HL-60/S4 treated with retinoic acid at 250 ng/mL for 4 days and 3 days (cell line): ENCODE data around the gene GLRA1.
"Not testable (repeated sequence)": the region's sequence is repeated elsewhere in the genome, so short reads cannot be mapped to it uniquely, and the experiment has no call there.

Experiments used
- in situ Hi-C: fragments of 300-500 bp; cut with MboI; formaldehyde crosslinking; loops from 2 replicates; pipeline ENCODE4 v1.7.0; 2022; ENCODE audit warnings: low sequenced_read_pairs

Gene GLRA1

GRCh38 chr5:151820271-151820670 is 104.4 kb downstream of the GLRA1 start:
- in situ Hi-C loops: no loop called here

- in situ Hi-C loops: no loop called here
Observed at GRCh38 chr5:151819830-151820229, 104.8 kb downstream of the GLRA1 start.

GRCh38 chr5:151815051-151815450 is 109.6 kb downstream of the GLRA1 start:
- in situ Hi-C loops: no loop called here

GRCh38 chr5:151812757-151813309 is 111.8 kb downstream of the GLRA1 start:
- in situ Hi-C loops: no loop called here

GRCh38 chr5:151811593-151812321 is 112.9 kb downstream of the GLRA1 start:
- in situ Hi-C loops: no loop called here

- in situ Hi-C loops: no loop called here
Observed at GRCh38 chr5:151810897-151811296, 113.8 kb downstream of the GLRA1 start.

- in situ Hi-C loops: no loop called here
Observed at GRCh38 chr5:151810449-151810848, 114.2 kb downstream of the GLRA1 start.

- in situ Hi-C loops: no loop called here
Observed at GRCh38 chr5:151808451-151809169, 116.0 kb downstream of the GLRA1 start.

- in situ Hi-C loops: no loop called here
Observed at GRCh38 chr5:151805414-151806223, 119.0 kb downstream of the GLRA1 start.

- in situ Hi-C loops: no loop called here
Observed at GRCh38 chr5:151800532-151800931, 124.1 kb downstream of the GLRA1 start.

- in situ Hi-C loops: no loop called here
Observed at GRCh38 chr5:151799407-151799806, 125.2 kb downstream of the GLRA1 start.

- in situ Hi-C loops: no loop called here
Observed at GRCh38 chr5:151798674-151799073, 126.0 kb downstream of the GLRA1 start.

GRCh38 chr5:151795426-151795825 is 129.2 kb downstream of the GLRA1 start:
- in situ Hi-C loops: no loop called here

GRCh38 chr5:151793358-151793757 is 131.3 kb downstream of the GLRA1 start:
- in situ Hi-C loops: no loop called here

GRCh38 chr5:151787817-151788216 is 136.8 kb downstream of the GLRA1 start:
- in situ Hi-C loops: no loop called here

- in situ Hi-C loops: no loop called here
Observed at GRCh38 chr5:151786468-151786867, 138.2 kb downstream of the GLRA1 start.

- in situ Hi-C loops: no loop called here
Observed at GRCh38 chr5:151784141-151784540, 140.5 kb downstream of the GLRA1 start.

- in situ Hi-C loops: not testable (repeated sequence)
Observed at GRCh38 chr5:151783664-151784063, 141.0 kb downstream of the GLRA1 start.

- in situ Hi-C loops: no loop called here
Observed at GRCh38 chr5:151781201-151781600, 143.4 kb downstream of the GLRA1 start.

- in situ Hi-C loops: no loop called here
Observed at GRCh38 chr5:151780348-151780747, 144.3 kb downstream of the GLRA1 start.

GRCh38 chr5:151779531-151780125 is 145.0 kb downstream of the GLRA1 start:
- in situ Hi-C loops: no loop called here
